Thoracic aorta (tissue), 2 donors: ENCODE measurements around the gene CHRND. TPM values are rescaled to one million over a fixed set of nuclear protein-coding genes. Genes with fewer than 3 reads are reported as not detected.

Experiments used
- ATAC-seq: fragments of 150-250 bp; one replicate; pipeline ENCODE4 v1.8.0; 2017; ENCODE audit warnings: low read depth; ENCODE audit not compliant: insufficient number of reproducible peaks, low FRiP score
- DNase-seq: peaks from one replicate; pipeline ENCODE4 v3.0.0-alpha.2; 2020; ENCODE audit warnings: low spot score
- H3K27ac ChIP-seq, 2 donors: fragments of 200-600 bp; sonication (generic); 1 replicate in 1 of 2; 2 replicates in 1 of 2; pipeline ENCODE4 v1.5.1; 2016; ENCODE audit warnings: mild to moderate bottlenecking in 2 of 2, moderate library complexity in 2 of 2
- H3K27me3 ChIP-seq: fragments of 200-600 bp; sonication (generic); replicated peaks from 2 replicates; pipeline ENCODE4 v1.6.0; 2016; ENCODE audit warnings: mild to moderate bottlenecking; ENCODE audit not compliant: insufficient read depth
- H3K36me3 ChIP-seq: fragments of 200-600 bp; sonication (generic); one replicate; pipeline ENCODE4 v1.5.1; 2016
- H3K4me1 ChIP-seq, 2 donors: fragments of 200-600 bp; sonication (generic); 1 replicate in 1 of 2; 2 replicates in 1 of 2; pipeline versions ENCODE4 v1.5.1 to v1.6.0; 2016; ENCODE audit warnings: low read depth in 2 of 2, mild to moderate bottlenecking in 1 of 2; ENCODE audit not compliant: control insufficient read depth in 1 of 2
- H3K4me3 ChIP-seq: fragments of 200-600 bp; sonication (generic); 2 replicates; pipeline ENCODE4 v1.5.1; 2016; ENCODE audit warnings: mild to moderate bottlenecking
- H3K9me3 ChIP-seq: fragments of 200-600 bp; sonication (generic); 2 replicates; pipeline ENCODE4 v1.5.1; 2016
- total RNA-seq, 2 donors: library from RNA; depleted of rRNA; stranded (reverse); fragments of >200 nt; gene quantifications; one replicate each; pipeline versions ENCODE4 v1.1.0 to v1.2.3, GENCODE V29; 2016
- TF ChIP-seq, protein P1 (sequence below): fragments of 200-600 bp; sonication (generic); IDR thresholded peaks from one replicate; pipeline ENCODE4 v1.5.1; 2019; ENCODE audit warnings: antibody characterized with exemption

CHRND gene
- total RNA-seq, 2 donors from 2014 or later: not detected

GRCh38 chr2:232479341-232480200 is 46.4 kb upstream of the CHRND start:
- ATAC-seq (no peak), DNase-seq (no peak)
- Histone ChIP-seq H3K36me3 (no peaks in the 10 kb centered on the region), H3K4me3 (no peak overlapping the region), H3K4me1 (no peaks in the 10 kb centered on the region), H3K9me3 (no peaks in the 10 kb centered on the region), H3K27ac (no peak overlapping the region), H3K27me3 (no peaks in the 10 kb centered on the region)
- TF ChIP-seq, protein P1, sequence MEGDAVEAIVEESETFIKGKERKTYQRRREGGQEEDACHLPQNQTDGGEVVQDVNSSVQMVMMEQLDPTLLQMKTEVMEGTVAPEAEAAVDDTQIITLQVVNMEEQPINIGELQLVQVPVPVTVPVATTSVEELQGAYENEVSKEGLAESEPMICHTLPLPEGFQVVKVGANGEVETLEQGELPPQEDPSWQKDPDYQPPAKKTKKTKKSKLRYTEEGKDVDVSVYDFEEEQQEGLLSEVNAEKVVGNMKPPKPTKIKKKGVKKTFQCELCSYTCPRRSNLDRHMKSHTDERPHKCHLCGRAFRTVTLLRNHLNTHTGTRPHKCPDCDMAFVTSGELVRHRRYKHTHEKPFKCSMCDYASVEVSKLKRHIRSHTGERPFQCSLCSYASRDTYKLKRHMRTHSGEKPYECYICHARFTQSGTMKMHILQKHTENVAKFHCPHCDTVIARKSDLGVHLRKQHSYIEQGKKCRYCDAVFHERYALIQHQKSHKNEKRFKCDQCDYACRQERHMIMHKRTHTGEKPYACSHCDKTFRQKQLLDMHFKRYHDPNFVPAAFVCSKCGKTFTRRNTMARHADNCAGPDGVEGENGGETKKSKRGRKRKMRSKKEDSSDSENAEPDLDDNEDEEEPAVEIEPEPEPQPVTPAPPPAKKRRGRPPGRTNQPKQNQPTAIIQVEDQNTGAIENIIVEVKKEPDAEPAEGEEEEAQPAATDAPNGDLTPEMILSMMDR: no peak

DNA sequence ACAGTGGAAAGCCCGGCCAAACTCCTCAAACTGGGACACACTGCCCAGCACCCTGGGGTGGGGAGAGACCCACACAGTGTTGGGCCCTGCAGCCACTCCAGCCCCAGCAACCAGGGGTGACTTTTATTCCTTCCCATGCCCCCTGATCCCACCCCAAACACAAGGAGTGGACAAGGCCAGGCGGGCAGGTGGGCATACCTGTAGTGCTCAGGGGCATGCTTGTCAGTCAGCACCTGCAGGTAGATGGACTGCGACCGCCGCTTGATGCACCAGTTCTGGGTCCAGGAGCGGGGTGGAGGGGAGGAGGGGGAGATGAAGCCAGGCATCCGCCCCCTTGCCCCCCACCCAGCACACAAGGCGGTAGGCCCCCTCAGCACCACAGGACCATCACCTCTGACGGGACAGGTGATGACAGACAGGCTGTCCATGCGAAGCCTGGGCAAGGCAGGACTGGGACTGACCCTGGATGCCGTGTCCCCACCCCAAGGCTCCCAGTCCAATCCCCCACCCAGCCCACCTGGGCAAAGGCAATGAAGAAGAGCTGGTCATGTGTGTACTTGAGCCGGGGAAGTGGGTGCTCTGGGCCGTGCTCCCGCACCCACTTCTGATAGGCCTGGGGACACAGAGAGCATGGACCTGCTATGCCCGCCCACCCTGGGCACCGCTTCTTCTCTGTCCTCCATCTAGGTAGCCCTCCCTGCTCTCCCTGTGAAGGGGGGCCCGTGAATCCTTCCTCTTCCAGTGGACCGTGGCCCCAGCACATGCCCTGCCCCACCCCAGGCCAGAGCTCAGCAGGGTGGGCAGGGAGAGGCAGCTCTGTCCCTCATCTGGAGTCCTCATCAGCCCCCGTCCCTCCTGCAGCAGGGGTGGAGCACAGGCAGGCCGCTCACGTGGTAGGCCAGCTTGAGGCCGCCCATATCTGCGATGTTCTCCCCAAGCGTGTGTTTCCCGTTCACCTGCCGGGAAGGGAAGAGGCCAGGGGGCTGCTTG is 45.5 kb upstream of the CHRND start:
- no peaks in the 10 kb centered on the region for H3K9me3 ChIP-seq
- no peaks in the 10 kb centered on the region for H3K36me3 ChIP-seq
- H3K27ac ChIP-seq: no peak overlapping the region
- DNase-seq (no peak), ATAC-seq (no peak)
- H3K4me3 ChIP-seq: no peak overlapping the region
- H3K4me1 ChIP-seq: no peaks in the 10 kb centered on the region
- TF ChIP-seq, protein P1: no peak
- no peaks in the 10 kb centered on the region for H3K27me3 ChIP-seq

DNA sequence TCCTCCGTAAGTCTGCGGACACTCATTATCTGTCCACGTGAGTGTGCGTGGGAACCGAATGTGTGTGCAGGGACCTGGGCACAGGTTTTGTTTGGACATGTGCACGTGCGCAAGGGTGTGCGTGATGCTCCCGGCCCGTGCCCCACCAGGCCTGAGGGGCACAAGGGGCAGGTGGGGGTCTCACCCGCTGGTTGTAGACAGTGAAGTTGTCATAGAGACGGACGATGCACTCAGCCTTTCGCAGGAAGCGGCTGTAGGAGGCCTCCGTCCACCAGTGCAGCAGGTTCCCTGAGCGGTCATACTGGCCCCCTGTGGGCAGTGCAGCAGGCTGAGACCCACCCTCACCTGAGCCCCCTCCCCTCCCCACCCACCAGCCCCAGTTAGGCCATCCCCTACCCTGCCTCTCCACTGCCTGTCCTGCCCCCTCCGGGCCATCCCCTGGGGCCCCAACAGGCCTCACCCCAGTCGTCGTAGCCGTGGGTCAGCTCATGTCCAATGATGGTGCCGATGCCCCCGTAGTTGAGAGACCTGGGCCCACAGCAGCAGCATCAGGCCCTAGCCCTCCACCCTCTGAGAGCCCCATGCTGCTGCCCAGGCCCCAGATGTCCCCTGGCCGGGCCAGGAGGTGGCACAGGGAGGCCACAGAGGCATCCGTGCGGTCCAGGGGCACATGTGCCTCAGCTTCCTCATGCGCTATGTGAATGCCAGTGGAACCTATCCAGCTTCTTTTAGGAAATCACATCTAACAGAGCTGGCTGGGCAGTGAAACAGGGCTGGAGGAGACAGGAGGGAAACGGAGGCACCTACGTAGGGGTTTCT is 44.4 kb upstream of the CHRND start:
- H3K4me3 ChIP-seq: no peak overlapping the region
- DNase-seq (no peak), ATAC-seq (no peak)
- no peaks in the 10 kb centered on the region for H3K36me3 ChIP-seq
- no peaks in the 10 kb centered on the region for H3K9me3 ChIP-seq
- H3K27ac ChIP-seq: no peak overlapping the region
- H3K4me1 ChIP-seq: no peaks in the 10 kb centered on the region
- TF ChIP-seq, protein P1: no peak
- no peaks in the 10 kb centered on the region for H3K27me3 ChIP-seq

DNA sequence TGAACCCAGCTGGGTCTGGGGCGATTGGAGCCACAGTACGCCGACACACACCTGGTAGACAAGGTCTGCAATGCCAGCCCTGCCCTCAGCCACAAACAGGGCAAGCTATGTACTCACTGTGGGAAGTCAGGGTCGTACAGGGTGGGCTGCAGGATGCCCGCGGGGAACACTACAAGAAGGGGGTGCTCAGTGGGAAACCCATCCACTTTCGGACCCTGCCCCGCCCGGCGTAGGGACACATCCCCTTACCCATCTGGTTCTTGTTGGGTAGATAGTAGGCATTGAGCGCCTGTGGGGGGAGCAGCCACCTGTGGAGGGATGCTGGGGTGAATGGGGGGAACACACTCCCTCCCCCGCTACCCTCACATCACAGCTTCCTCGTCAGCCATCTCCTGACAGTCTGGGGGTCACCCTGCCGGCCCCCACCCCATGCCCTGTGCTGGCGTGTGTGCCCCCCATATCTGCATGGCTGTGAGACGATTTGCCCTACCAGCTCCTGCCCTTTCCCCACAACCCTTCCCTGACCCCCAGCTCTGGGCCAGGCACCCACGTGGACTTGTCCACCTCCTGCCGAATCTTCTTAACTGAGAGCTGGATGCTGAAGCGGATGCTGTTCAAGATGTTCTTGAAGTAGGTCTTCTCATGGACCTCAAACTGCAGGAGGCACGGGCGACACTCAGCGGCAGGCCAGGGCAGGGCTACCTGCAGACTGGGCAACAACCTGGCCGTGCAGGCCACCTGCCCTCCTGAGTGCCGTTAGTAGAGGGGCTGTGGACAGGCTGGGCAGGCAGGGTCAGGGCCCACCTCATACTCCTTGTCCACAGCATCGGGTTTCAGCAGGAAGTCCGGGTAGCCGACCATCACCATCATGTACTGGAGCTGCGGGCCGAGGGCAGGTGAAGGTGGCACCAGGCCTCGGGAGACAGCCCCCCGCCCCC is 43.4 kb upstream of the CHRND start:
- no peaks in the 10 kb centered on the region for H3K36me3 ChIP-seq
- H3K27me3 ChIP-seq: peaks cover 3% of the 10 kb centered on the region
- DNase-seq: no peak
- no peak overlapping the region for H3K27ac ChIP-seq
- no peak overlapping the region for H3K4me3 ChIP-seq
- no peaks in the 10 kb centered on the region for H3K9me3 ChIP-seq
- peaks cover 0 to 6% of the 10 kb centered on the region in 2 donors for H3K4me1 ChIP-seq
- ATAC-seq: no peak
- TF ChIP-seq, protein P1: no peak
